Esophagus muscularis mucosa (tissue), 4 donors: Measurements from ENCODE around the gene MYCN. TPM values are rescaled to one million over a fixed set of nuclear protein-coding genes. Genes with fewer than 3 reads are reported as not detected.
"Not testable (repeated sequence)": the region's sequence is repeated elsewhere in the genome, so short reads cannot be mapped to it uniquely, and the experiment has no call there.

Experiments
- DNase-seq: peaks from one replicate; pipeline ENCODE4 v3.0.0-alpha.2; 2017; ENCODE audit errors: extremely low spot score
- H3K27ac ChIP-seq, 4 donors: fragments of 200-600 bp; sonication (generic); replicated peaks in 1 of 4; 1 replicate in 3 of 4; 2 replicates in 1 of 4; pipeline ENCODE4 v1.5.1; 2016 to 2019; ENCODE audit warnings: mild to moderate bottlenecking in 1 of 4
- H3K27me3 ChIP-seq, 4 donors: fragments of 200-600 bp; sonication (generic); one replicate each; pipeline versions ENCODE4 v1.5.1 to v1.6.0; 2016 to 2019
- H3K36me3 ChIP-seq, 4 donors: fragments of 200-600 bp; sonication (generic); one replicate each; pipeline ENCODE4 v1.5.1; 2016 to 2019
- H3K4me1 ChIP-seq, 4 donors: fragments of 200-600 bp; sonication (generic); one replicate each; pipeline ENCODE4 v1.5.1; 2016 to 2019
- H3K4me3 ChIP-seq, 4 donors: fragments of 200-600 bp; sonication (generic); 1 replicate in 2 of 4; 2 replicates in 2 of 4; pipeline ENCODE4 v1.5.1; 2016 to 2019; ENCODE audit warnings: mild to moderate bottlenecking in 4 of 4, moderate library complexity in 1 of 4
- H3K9me3 ChIP-seq, 4 donors: fragments of 200-600 bp; sonication (generic); 1 replicate in 3 of 4; 2 replicates in 1 of 4; pipeline ENCODE4 v1.5.1; 2016 to 2019
- EP300 ChIP-seq: sonication (generic); formaldehyde crosslinking; IDR thresholded peaks from one replicate; pipeline ENCODE4 v1.6.1; 2017; ENCODE audit warnings: antibody characterized with exemption
- POLR2A ChIP-seq: fragments of 450-650 bp; IDR thresholded peaks from one replicate; pipeline ENCODE4 v1.6.1; 2017; ENCODE audit warnings: antibody characterized with exemption, moderate library complexity, mild to moderate bottlenecking, low read depth
- POLR2AphosphoS5 ChIP-seq, 2 donors: sonication (generic); formaldehyde crosslinking; IDR thresholded peaks; one replicate each; pipeline ENCODE4 v1.6.1; 2017; ENCODE audit warnings: antibody characterized with exemption in 2 of 2
- WGBS: methylation state at CpG from one replicate; pipeline ENCODE4 v1.1.5; 2018; 5-methylcytosine and 5-hydroxymethylcytosine counted together
- intact Hi-C: fragments of 100-400 bp; cut with DNase I; formaldehyde crosslinking; loops from one replicate; pipeline ENCODE4 v1.15.1; 2023
- total RNA-seq, 4 donors: library from RNA; depleted of rRNA; stranded (reverse); fragments of >200 nt; gene quantifications; one replicate each; pipeline versions ENCODE4 v1.1.0 to v1.2.1, GENCODE V29; 2016
- TF ChIP-seq, protein P1 (sequence below), 3 experiments: fragments of 200-600 bp in 2 of 3; fragments of 450-650 bp in 1 of 3; sonication (generic) in 2 of 3; IDR thresholded peaks; one replicate each; pipeline ENCODE4 v1.5.1; 2017 to 2019; ENCODE audit warnings: antibody characterized with exemption in 3 of 3, mild to moderate bottlenecking in 2 of 3, moderate library complexity in 1 of 3

The MYCN gene
- total RNA-seq, 4 donors from 2014 or later: 0.83 to 1.2 (median 1.1) TPM

DNA sequence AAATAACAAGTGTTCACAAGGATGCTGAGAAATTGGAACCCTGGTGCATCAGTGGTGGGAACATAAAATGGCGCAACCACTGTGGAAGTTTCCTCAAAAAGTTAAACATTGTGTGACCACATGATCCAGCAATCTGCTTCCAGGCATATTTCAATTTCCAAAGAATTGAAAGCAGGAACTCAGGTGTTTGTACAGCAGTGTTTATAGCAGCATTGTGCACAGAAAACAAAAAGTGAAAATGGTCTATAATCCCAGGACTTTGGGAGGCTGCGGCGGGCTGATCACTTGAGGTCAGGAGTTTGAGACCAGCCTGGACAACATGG lies 38.6 kb upstream of the MYCN start:
- no peaks in the 10 kb centered on the region for H3K27me3 ChIP-seq
- H3K9me3 ChIP-seq: peaks cover 0 to 9% (median 2%) of the 10 kb centered on the region in 4 donors
- H3K27ac ChIP-seq: no peak overlapping the region
- no peak for DNase-seq
- 83% methylated on average over 3 of the region's 3 CpGs for WGBS
- TF ChIP-seq, protein P1, sequence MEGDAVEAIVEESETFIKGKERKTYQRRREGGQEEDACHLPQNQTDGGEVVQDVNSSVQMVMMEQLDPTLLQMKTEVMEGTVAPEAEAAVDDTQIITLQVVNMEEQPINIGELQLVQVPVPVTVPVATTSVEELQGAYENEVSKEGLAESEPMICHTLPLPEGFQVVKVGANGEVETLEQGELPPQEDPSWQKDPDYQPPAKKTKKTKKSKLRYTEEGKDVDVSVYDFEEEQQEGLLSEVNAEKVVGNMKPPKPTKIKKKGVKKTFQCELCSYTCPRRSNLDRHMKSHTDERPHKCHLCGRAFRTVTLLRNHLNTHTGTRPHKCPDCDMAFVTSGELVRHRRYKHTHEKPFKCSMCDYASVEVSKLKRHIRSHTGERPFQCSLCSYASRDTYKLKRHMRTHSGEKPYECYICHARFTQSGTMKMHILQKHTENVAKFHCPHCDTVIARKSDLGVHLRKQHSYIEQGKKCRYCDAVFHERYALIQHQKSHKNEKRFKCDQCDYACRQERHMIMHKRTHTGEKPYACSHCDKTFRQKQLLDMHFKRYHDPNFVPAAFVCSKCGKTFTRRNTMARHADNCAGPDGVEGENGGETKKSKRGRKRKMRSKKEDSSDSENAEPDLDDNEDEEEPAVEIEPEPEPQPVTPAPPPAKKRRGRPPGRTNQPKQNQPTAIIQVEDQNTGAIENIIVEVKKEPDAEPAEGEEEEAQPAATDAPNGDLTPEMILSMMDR (IDR thresholded peaks at IDR 0.05): no peak
- TF ChIP-seq EP300: no peak
- no peak for TF ChIP-seq POLR2A
- TF ChIP-seq POLR2AphosphoS5 (IDR thresholded peaks at IDR 0.05): no peak
- no peak overlapping the region for H3K4me3 ChIP-seq
- no peaks in the 10 kb centered on the region for H3K4me1 ChIP-seq
- no peaks in the 10 kb centered on the region for H3K36me3 ChIP-seq
- intact Hi-C loops: no loop called here

DNA sequence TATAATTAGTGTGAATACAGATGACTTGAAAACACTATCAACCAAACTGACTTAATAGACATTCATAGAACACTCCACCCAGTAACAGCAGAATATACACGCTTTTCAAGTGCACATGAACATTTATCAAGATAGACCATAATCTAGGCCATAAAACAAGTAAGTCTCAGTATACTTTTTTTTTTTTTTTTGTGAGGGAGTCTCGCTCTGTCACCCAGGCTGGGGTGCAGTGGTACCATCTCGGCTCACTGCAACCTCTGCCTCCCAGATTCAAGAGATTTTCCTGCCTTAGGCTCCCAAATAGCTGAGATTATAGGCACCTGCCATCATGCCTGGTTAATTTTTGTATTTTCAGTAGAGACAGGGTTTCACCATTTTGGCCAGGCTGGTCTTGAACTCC lies 36.4 kb upstream of the MYCN start:
- H3K9me3 ChIP-seq, H3K27me3 ChIP-seq, H3K27ac ChIP-seq, H3K4me1 ChIP-seq, H3K36me3 ChIP-seq, H3K4me3 ChIP-seq, intact Hi-C loops, DNase-seq: not testable (repeated sequence)
- WGBS: 95% methylated on average over 3 of the region's 3 CpGs

DNA sequence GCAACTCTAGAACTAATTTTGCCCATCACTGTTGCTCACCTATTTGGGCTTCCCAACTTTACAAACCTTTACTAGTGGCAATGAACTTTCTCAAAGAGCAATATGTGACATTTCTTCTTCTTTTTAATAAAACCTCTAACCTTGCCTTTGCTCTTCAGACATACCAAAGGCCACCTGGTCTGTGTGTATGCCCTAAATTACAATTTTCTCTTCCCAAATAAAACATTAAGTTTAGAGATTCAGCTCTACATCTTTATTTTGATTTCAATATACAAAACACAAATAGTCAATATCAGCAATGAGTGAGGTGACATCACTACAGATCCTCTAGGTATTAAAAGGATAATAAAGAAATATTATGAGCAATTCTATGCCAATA lies 35.1 kb upstream of the MYCN start:
- Histone ChIP-seq H3K4me1 (no peaks in the 10 kb centered on the region), H3K36me3 (no peaks in the 10 kb centered on the region), H3K27me3 (no peaks in the 10 kb centered on the region), H3K9me3 (peaks cover 0 to 4% (median 0%) of the 10 kb centered on the region in 4 donors), H3K4me3 (no peak overlapping the region), H3K27ac (no peak overlapping the region)
- TF ChIP-seq POLR2A (no peak), POLR2AphosphoS5 (IDR thresholded peaks at IDR 0.05) (no peak), EP300 (no peak)
- TF ChIP-seq, protein P1 (IDR thresholded peaks at IDR 0.05): no peak
- no peak for DNase-seq
- intact Hi-C loops: no loop called here

DNA sequence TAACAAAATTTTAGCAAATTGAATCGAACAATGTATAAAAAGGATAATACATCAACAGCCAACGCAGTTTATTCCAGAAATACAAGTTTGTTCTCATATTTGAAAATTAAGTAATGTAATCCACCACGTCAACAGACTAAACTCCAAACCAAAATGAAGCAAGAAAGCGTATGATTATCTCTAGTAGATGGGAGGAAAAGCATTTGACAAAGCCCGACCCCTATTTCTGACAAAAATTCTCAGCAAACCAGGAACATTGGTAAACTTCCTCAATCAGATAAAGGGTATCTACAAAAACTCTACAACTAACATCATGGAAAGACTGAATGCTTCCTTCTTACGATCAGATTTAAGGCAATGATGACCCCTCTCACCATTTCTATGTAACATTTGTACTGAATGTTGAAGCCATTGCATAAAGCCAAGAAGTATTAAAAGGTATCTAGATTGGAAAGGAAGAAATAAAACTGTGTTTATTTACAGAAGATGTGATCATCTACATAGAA lies 34.3 kb upstream of the MYCN start:
- TF ChIP-seq, protein P1 (IDR thresholded peaks at IDR 0.05): no peak
- TF ChIP-seq EP300 (no peak), POLR2AphosphoS5 (IDR thresholded peaks at IDR 0.05) (no peak), POLR2A (no peak)
- H3K36me3 ChIP-seq: no peaks in the 10 kb centered on the region
- intact Hi-C loops: no loop called here
- H3K27ac ChIP-seq: no peak overlapping the region
- no peak overlapping the region for H3K4me3 ChIP-seq
- no peaks in the 10 kb centered on the region for H3K27me3 ChIP-seq
- peaks cover 0 to under 1% (median 0%) of the 10 kb centered on the region in 4 donors for H3K9me3 ChIP-seq
- no peak for DNase-seq
- 82% methylated on average over 6 of the region's 6 CpGs for WGBS
- H3K4me1 ChIP-seq: no peaks in the 10 kb centered on the region

DNA sequence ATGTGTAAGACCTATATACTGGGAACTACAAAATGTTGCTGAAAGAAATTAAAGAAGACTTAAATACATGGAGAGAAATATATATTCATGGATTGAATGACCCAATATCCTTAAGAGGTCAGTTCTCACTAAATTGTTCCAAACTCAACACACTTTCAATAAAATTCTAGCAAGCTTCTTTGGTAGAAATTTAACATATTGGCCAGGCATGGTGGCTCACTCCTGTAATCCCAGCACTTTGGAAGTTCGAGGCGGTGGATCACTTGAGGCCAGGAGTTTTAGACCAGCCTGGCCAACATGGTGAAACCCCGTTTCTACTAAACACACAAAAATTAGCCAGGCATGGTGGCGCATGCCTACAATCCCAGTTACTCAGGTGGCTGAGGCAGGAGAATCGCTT lies 33.6 kb upstream of the MYCN start:
- no peak overlapping the region for H3K4me3 ChIP-seq
- no peaks in the 10 kb centered on the region for H3K27me3 ChIP-seq
- WGBS: 90% methylated on average over 4 of the region's 5 CpGs
- peaks cover 2 to 6% (median 3%) of the 10 kb centered on the region in 4 donors for H3K4me1 ChIP-seq
- intact Hi-C loops: no loop called here
- H3K9me3 ChIP-seq: no peaks in the 10 kb centered on the region
- no peaks in the 10 kb centered on the region for H3K36me3 ChIP-seq
- no peak for DNase-seq
- no peak for TF ChIP-seq POLR2A
- TF ChIP-seq EP300: no peak
- TF ChIP-seq POLR2AphosphoS5 (IDR thresholded peaks at IDR 0.05): no peak
- TF ChIP-seq, protein P1 (IDR thresholded peaks at IDR 0.05): no peak
- H3K27ac ChIP-seq: no peak overlapping the region
